Upper lobe of left lung (tissue), 4 donors: ENCODE results near the gene LTBP2.

ENCODE experiments used
- EP300 ChIP-seq, 4 donors: sonication (generic); formaldehyde crosslinking; IDR thresholded peaks; one replicate each; pipeline ENCODE4 v1.5.1; 2017; ENCODE audit warnings: antibody characterized with exemption in 4 of 4, control low read depth in 2 of 4
- POLR2A ChIP-seq, 4 donors: fragments of 450-650 bp; IDR thresholded peaks; one replicate each; pipeline ENCODE4 v1.5.1; 2016 to 2017; ENCODE audit warnings: antibody characterized with exemption in 4 of 4, mild to moderate bottlenecking in 2 of 4

GRCh38 chr14:74510959-74511409, 101.1 kb downstream of the LTBP2 start:
- no peak for TF ChIP-seq POLR2A (IDR thresholded peaks at IDR 0.05)
- TF ChIP-seq EP300 (IDR thresholded peaks at IDR 0.05): no peak
